D721Med (cell line): Measurements from ENCODE around the gene ALPP.

ENCODE experiments used
- DNase-seq: peaks from one replicate; pipeline ENCODE4 v3.0.0; 2011; ENCODE audit warnings: low spot score; ENCODE audit not compliant: insufficient read length
- FAIRE-seq: peaks from 2 replicates; lab custom pipeline; 2011; peaks lifted over from hg19 to GRCh38; lab: Jason Lieb, UNC
- CTCF ChIP-seq: IDR thresholded peaks from 2 replicates; pipeline ENCODE4 v1.5.1; 2012; ENCODE audit warnings: mild to moderate bottlenecking, control low read depth; ENCODE audit not compliant: insufficient read depth; ENCODE audit errors: missing control alignments

Gene ALPP

GRCh38 chr2:232347369-232347768, 31.2 kb upstream of the ALPP start:
- DNase-seq (no peak), FAIRE-seq (no peak)
- no peak for TF ChIP-seq CTCF

GRCh38 chr2:232348936-232349335, 29.6 kb upstream of the ALPP start:
- TF ChIP-seq CTCF, result no peak
- FAIRE-seq (no peak), DNase-seq (no peak)

- no peak for DNase-seq
- TF ChIP-seq CTCF, result no peak
- no peak for FAIRE-seq
These were observed 29.0 kb upstream of the ALPP start for GRCh38 chr2:232349546-232349945.

GRCh38 chr2:232349946-232350635, 28.5 kb upstream of the ALPP start:
- TF ChIP-seq CTCF, result no peak
- DNase-seq (no peak), FAIRE-seq (no peak)

- FAIRE-seq (no peak), DNase-seq (no peak)
- TF ChIP-seq CTCF, result no peak
These were observed 27.5 kb upstream of the ALPP start for GRCh38 chr2:232350804-232351685.

- FAIRE-seq, result no peak
These were observed 26.7 kb upstream of the ALPP start for GRCh38 chr2:232351686-232352510.

More at GRCh38 chr2:232351686-232352510, 26.7 kb upstream of the ALPP start:
- TF ChIP-seq CTCF, result no peak
- DNase-seq, result no peak
